GM12865 (cell line): Measurements from ENCODE around the gene CARHSP1.

Experiments
- DNase-seq: peaks from one replicate; pipeline ENCODE4 v3.0.0; 2010; ENCODE audit warnings: low read depth
- H3K4me3 ChIP-seq: 2 replicates; pipeline ENCODE4 v1.5.1; 2011; ENCODE audit warnings: mild to moderate bottlenecking, low read depth, low read length, control low read depth
- TF ChIP-seq, protein P1 (sequence below): IDR thresholded peaks from 2 replicates; pipeline ENCODE4 v1.5.1; 2011; ENCODE audit warnings: low read length, control low read depth, low read depth, inconsistent platforms; ENCODE audit not compliant: insufficient read depth; ENCODE audit errors: missing control alignments

The CARHSP1 gene

GRCh38 chr16:8908810-8909468 lies 40.1 kb upstream of the CARHSP1 start:
- TF ChIP-seq, protein P1, sequence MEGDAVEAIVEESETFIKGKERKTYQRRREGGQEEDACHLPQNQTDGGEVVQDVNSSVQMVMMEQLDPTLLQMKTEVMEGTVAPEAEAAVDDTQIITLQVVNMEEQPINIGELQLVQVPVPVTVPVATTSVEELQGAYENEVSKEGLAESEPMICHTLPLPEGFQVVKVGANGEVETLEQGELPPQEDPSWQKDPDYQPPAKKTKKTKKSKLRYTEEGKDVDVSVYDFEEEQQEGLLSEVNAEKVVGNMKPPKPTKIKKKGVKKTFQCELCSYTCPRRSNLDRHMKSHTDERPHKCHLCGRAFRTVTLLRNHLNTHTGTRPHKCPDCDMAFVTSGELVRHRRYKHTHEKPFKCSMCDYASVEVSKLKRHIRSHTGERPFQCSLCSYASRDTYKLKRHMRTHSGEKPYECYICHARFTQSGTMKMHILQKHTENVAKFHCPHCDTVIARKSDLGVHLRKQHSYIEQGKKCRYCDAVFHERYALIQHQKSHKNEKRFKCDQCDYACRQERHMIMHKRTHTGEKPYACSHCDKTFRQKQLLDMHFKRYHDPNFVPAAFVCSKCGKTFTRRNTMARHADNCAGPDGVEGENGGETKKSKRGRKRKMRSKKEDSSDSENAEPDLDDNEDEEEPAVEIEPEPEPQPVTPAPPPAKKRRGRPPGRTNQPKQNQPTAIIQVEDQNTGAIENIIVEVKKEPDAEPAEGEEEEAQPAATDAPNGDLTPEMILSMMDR: no peak
- no peak overlapping the region for H3K4me3 ChIP-seq

DNA sequence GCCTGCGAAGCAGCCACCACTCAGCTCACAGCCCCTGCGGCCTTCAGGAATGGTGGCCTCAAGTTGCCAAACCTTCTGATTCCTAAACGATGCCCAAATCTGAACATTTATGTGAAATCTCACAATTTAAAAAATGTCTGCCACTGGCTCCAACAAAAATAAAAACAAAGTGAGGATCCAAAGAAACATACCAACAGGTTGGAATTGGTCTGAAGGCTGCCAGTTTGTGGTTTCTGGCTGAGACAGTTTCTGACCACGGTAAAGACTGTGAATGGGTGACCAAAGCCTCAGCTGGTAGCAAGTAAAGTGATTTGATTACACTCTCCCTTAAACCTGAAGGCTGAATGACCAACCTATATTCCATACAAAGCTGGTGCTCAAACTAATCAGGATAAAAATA lies 38.3 kb upstream of the CARHSP1 start:
- TF ChIP-seq, protein P1: no peak
- H3K4me3 ChIP-seq: no peak overlapping the region
- DNase-seq: no peak

More at GRCh38 chr16:8908810-8909468, 40.1 kb upstream of the CARHSP1 start:
- DNase-seq: no peak

DNA sequence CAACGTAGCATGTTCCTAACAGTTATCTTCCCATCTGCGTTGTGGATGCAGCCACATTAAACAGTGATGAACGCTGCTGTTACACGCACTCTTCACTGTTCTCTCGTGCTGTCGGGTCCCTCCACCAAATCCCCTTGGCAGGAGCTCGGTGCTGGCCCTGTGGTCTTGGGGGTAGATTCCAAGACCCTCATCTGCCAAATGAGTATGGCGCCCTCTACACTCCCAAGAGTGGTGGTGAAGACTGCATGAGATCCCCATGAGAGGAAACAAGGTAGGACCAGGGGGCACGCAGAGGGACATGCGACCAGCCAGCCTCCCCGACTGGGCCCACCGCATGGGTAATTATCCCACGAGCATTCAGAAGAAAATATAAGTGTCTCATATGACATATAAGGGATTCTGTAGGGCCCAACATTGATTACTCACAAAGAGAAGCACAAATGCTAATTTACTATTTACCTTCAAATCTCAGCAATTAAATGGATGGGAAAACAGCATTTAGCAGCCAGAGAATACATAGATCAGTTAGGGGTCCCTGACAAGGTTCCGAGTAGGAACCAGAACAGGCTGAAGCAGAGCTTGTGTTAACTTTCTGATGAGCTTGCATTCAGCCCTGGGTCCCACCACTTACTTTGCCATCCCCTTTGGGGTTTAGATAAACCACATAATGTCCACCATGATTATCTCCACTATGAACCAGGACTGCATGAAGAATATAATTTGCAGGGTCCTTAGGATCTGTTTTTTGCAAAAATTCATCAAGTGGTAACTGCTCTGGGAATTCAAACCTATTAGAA lies 37.2 kb upstream of the CARHSP1 start:
- H3K4me3 ChIP-seq: no peak overlapping the region
- DNase-seq: no peak
- TF ChIP-seq, protein P1: peak; percentile 21

GRCh38 chr16:8905168-8905762 lies 36.5 kb upstream of the CARHSP1 start:
- no peak overlapping the region for H3K4me3 ChIP-seq
- peak; percentile 45 for DNase-seq
- TF ChIP-seq, protein P1: peak; percentile 49

- H3K4me3 ChIP-seq: no peak overlapping the region
- no peak for DNase-seq
- TF ChIP-seq, protein P1: no peak
Observed at GRCh38 chr16:8904018-8904430, 35.2 kb upstream of the CARHSP1 start.

DNA sequence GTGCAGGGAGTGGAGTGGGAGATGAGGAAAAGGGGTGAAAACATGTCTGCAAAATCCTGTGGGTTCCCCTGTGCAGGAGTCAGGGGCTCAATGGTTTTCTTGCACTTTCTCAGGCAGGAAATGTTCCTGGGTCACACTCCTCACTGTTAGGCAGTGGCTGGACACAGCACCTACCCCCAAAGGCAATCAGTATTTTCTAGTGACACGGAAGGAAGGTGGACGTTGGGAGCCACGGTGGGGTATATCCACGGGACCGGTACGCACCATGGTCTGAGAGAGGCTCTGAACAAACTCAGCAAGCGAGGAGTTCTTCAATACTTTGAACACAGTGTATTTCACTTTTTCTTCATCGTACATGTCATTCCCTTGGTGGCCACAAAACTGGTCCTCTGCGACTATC lies 34.2 kb upstream of the CARHSP1 start:
- TF ChIP-seq, protein P1: no peak
- no peak for DNase-seq
- H3K4me3 ChIP-seq: no peak overlapping the region
